ENCODE data around the gene RASSF3. TPM values are rescaled to one million over a fixed set of nuclear protein-coding genes. Genes with fewer than 3 reads are reported as not detected.

RASSF3 gene
- total and polyA plus RNA-seq, 2 experiments from 2014 or later, result 20.6 to 39.6 TPM

DNA sequence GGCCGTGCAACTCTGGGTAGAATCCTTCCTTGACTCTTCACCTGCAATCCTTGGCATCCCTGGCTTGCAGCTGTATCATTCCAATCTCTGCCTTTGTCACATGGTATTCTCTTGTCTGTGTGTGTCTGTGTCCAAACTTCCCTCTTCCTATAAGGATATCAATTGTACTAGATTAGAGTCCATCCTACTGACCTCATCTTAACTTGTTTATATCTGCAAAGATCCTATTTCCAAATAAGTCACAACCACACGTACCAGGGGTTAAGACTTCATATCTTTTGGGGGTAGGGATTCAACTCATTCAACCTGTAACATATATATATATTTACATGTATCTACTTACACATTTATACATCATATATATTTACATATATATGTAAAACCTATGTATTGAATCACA, 29.6 kb upstream of the RASSF3 start:
- Histone ChIP-seq H3F3A (replicated peaks; ENCODE audit: low read depth) (no peaks in the 10 kb centered on the region), H4K20me1 (replicated peaks; ENCODE audit: insufficient read depth) (no peaks in the 10 kb centered on the region), H3K4me1 (ENCODE audit: insufficient read depth) (peaks cover 10% of the 10 kb centered on the region), H3K36me3 (ENCODE audit: insufficient read depth) (no peaks in the 10 kb centered on the region), H2AFZ (no peak overlapping the region), H3K4me3 (no peak overlapping the region), H3K4me2 (no peak overlapping the region), H3K27me3 (ENCODE audit: insufficient read depth) (no peaks in the 10 kb centered on the region), H3K9me2 (ENCODE audit: insufficient read depth) (no peaks in the 10 kb centered on the region), H3K79me2 (replicated peaks; ENCODE audit: insufficient read depth) (no peaks in the 10 kb centered on the region), H3K27ac (ENCODE audit: low read depth) (no peak overlapping the region)
- TF ChIP-seq ZNF462 (CRISPR knock-in tag; IDR thresholded peaks at IDR 0.05) (no peak), ZNF114 (CRISPR knock-in tag; IDR thresholded peaks at IDR 0.05) (no peak), CREB1 (CRISPR knock-in tag; IDR thresholded peaks at IDR 0.05; ENCODE audit: low read depth) (no peak), NANOG (IDR thresholded peaks at IDR 0.05; ENCODE audit: borderline replicate concordance) (no peak), STAT1 (IDR thresholded peaks at IDR 0.05; ENCODE audit: unreplicated experiment) (no peak), EZH2phosphoT487 (IDR thresholded peaks at IDR 0.05; ENCODE audit: unreplicated experiment) (no peak), POLR2AphosphoS5 (IDR thresholded peaks at IDR 0.05; ENCODE audit: low read depth) (no peak), ZNF331 (CRISPR knock-in tag; IDR thresholded peaks at IDR 0.05; ENCODE audit: low read depth) (no peak), EZH2 (IDR thresholded peaks at IDR 0.05; ENCODE audit: low read depth, unreplicated experiment) (no peak), REST (IDR thresholded peaks at IDR 0.05; ENCODE audit: unreplicated experiment) (no peak), JUNB (IDR thresholded peaks at IDR 0.05; ENCODE audit: unreplicated experiment) (no peak)
- TF ChIP-seq, protein P1, sequence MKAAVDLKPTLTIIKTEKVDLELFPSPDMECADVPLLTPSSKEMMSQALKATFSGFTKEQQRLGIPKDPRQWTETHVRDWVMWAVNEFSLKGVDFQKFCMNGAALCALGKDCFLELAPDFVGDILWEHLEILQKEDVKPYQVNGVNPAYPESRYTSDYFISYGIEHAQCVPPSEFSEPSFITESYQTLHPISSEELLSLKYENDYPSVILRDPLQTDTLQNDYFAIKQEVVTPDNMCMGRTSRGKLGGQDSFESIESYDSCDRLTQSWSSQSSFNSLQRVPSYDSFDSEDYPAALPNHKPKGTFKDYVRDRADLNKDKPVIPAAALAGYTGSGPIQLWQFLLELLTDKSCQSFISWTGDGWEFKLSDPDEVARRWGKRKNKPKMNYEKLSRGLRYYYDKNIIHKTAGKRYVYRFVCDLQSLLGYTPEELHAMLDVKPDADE (IDR thresholded peaks at IDR 0.05), result no peak
- TF ChIP-seq, protein P2, sequence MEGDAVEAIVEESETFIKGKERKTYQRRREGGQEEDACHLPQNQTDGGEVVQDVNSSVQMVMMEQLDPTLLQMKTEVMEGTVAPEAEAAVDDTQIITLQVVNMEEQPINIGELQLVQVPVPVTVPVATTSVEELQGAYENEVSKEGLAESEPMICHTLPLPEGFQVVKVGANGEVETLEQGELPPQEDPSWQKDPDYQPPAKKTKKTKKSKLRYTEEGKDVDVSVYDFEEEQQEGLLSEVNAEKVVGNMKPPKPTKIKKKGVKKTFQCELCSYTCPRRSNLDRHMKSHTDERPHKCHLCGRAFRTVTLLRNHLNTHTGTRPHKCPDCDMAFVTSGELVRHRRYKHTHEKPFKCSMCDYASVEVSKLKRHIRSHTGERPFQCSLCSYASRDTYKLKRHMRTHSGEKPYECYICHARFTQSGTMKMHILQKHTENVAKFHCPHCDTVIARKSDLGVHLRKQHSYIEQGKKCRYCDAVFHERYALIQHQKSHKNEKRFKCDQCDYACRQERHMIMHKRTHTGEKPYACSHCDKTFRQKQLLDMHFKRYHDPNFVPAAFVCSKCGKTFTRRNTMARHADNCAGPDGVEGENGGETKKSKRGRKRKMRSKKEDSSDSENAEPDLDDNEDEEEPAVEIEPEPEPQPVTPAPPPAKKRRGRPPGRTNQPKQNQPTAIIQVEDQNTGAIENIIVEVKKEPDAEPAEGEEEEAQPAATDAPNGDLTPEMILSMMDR (conservative IDR thresholded peaks at IDR 0.05; ENCODE audit: low read depth in 2 of 2), result no peak
- H3K27ac Mint-ChIP-seq, result no peak overlapping the region
- H3K4me1 Mint-ChIP-seq, result peaks cover 19% of the 10 kb centered on the region
- no peaks in the 10 kb centered on the region for H3K36me3 Mint-ChIP-seq (ENCODE audit: low read depth)
- H3K27me3 Mint-ChIP-seq (ENCODE audit: insufficient read depth, low read depth, poor library complexity), result peaks cover 2% of the 10 kb centered on the region
- H3K4me3 Mint-ChIP-seq, result no peak overlapping the region
- peaks cover 9% of the 10 kb centered on the region; the same call in 2 of the 3 replicates for H3K9me3 Mint-ChIP-seq
- DNase-seq (ENCODE audit: low spot score), result no peak
- ATAC-seq, result no peak
